Breast epithelium (tissue), 3 donors: ENCODE results near the gene CBY2.

Source experiments
- CTCF ChIP-seq, 3 donors: fragments of 450-650 bp; IDR thresholded peaks; one replicate each; pipeline ENCODE4 v1.5.1; 2016 to 2017; ENCODE audit warnings: antibody characterized with exemption in 3 of 3, mild to moderate bottlenecking in 3 of 3, moderate library complexity in 3 of 3
- POLR2A ChIP-seq: fragments of 450-650 bp; IDR thresholded peaks from one replicate; pipeline ENCODE4 v1.6.1; 2016; ENCODE audit warnings: antibody characterized with exemption, mild to moderate bottlenecking, moderate library complexity

- TF ChIP-seq CTCF (IDR thresholded peaks at IDR 0.05) (no peak), POLR2A (no peak)
These were observed 27.2 kb upstream of the CBY2 start for GRCh38 chr13:45674908-45675307.
